Omental fat pad (tissue), 4 donors: ENCODE results near the gene RPS6KA5. TPM values are rescaled to one million over a fixed set of nuclear protein-coding genes. Genes with fewer than 3 reads are reported as not detected.

ENCODE experiments used
- ATAC-seq: fragments of 150-250 bp; one replicate; pipeline ENCODE4 v1.9.1; 2016; ENCODE audit warnings: mild to moderate bottlenecking, moderate library complexity; ENCODE audit not compliant: low FRiP score
- DNase-seq: peaks from one replicate; pipeline ENCODE4 v3.0.0-alpha.2; 2019; ENCODE audit warnings: low spot score
- total RNA-seq, 4 donors: library from RNA; depleted of rRNA; stranded (reverse); fragments of >200 nt; gene quantifications; one replicate each; pipeline ENCODE4 v1.1.0, GENCODE V29; 2016
- TF ChIP-seq, protein P1 (sequence below), 3 donors: fragments of 450-650 bp; IDR thresholded peaks; one replicate each; pipeline ENCODE4 v1.5.1; 2016 to 2017; ENCODE audit warnings: antibody characterized with exemption in 3 of 3, mild to moderate bottlenecking in 3 of 3, moderate library complexity in 2 of 3

The RPS6KA5 gene
- total RNA-seq, 4 donors from 2014 or later: 1.8 to 4.9 (median 3.2) TPM

DNA sequence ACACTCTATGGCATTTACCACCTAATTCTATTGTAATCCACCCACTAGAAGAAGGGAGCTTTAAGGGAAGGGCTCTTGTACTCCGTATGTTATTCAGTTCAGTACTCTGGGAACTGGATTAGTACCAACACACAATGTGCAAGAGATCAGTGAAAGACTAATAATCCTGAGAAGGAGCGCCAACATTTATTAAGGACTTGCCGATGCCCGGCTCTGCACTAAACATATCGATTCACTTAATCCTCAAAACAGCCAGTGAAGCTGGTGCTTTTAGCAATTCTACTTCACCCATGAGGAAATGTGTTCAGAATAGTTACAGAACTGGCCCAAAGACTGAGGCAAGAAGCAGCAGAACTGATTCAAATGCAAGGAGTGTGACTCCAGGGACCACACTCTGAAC is 80.9 kb downstream of the RPS6KA5 start:
- DNase-seq: no peak
- ATAC-seq: no peak
- TF ChIP-seq, protein P1, sequence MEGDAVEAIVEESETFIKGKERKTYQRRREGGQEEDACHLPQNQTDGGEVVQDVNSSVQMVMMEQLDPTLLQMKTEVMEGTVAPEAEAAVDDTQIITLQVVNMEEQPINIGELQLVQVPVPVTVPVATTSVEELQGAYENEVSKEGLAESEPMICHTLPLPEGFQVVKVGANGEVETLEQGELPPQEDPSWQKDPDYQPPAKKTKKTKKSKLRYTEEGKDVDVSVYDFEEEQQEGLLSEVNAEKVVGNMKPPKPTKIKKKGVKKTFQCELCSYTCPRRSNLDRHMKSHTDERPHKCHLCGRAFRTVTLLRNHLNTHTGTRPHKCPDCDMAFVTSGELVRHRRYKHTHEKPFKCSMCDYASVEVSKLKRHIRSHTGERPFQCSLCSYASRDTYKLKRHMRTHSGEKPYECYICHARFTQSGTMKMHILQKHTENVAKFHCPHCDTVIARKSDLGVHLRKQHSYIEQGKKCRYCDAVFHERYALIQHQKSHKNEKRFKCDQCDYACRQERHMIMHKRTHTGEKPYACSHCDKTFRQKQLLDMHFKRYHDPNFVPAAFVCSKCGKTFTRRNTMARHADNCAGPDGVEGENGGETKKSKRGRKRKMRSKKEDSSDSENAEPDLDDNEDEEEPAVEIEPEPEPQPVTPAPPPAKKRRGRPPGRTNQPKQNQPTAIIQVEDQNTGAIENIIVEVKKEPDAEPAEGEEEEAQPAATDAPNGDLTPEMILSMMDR (IDR thresholded peaks at IDR 0.05): no peak

DNA sequence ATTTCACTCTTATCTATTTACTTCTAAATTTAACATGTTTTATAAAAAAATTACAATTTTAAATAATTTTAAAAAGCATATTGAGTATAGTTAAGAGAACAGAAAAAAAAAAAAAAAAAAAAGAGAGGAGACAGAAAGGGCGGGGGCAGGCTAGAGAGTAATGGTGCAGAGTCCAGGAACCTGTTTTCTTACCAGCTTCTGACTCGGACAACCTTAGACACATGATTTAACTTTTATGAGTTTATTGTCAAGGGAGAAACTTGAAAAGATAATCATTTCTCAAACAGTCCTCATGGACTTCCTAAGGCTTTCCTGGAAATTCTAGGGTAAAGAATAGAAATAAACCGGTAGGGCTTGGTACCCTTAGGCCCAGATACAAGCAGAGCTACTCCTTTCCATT is 84.3 kb downstream of the RPS6KA5 start:
- no peak for ATAC-seq
- DNase-seq: no peak
- TF ChIP-seq, protein P1 (IDR thresholded peaks at IDR 0.05): no peak

DNA sequence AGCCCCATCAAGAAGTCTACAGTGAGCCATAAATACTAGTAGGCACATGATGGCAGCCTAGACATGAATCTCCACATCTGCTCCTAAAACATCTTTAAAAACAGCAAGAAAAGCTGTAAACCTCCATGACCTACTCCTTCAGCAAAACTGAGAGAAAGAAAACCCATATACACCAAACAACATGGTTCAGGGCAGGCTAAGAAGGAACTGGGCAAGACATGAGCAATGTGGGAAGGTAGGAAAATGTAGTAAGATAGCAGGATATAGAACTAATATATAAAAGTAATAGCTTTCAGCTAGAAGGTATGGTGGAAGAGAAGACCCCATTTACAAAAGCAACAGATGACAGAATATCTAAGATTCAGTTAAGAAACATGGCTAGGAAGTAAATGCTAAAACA is 88.8 kb downstream of the RPS6KA5 start:
- no peak for DNase-seq
- TF ChIP-seq, protein P1 (IDR thresholded peaks at IDR 0.05): no peak
- ATAC-seq: no peak

DNA sequence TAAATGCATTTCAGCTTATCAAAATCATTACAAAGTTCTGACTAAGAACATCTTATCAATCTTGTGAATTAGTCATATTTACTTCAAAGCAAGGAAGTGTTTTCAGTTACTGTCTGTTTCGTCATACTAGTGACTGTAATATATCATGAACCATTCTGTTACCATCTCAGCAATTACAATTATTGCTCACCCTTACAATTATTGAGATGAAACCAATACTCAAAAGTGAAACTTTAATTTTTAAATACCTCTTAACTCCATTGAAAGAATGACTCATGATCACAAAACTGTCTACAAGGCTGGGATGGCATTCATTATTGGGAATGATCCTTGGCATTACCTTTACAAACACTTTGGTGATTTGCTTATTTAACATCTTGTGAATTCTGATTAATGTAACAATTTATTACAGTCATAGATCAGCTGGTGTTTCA is 90.3 kb downstream of the RPS6KA5 start:
- DNase-seq (no peak), ATAC-seq (peak; percentile 84)
- TF ChIP-seq, protein P1 (IDR thresholded peaks at IDR 0.05): no peak

DNA sequence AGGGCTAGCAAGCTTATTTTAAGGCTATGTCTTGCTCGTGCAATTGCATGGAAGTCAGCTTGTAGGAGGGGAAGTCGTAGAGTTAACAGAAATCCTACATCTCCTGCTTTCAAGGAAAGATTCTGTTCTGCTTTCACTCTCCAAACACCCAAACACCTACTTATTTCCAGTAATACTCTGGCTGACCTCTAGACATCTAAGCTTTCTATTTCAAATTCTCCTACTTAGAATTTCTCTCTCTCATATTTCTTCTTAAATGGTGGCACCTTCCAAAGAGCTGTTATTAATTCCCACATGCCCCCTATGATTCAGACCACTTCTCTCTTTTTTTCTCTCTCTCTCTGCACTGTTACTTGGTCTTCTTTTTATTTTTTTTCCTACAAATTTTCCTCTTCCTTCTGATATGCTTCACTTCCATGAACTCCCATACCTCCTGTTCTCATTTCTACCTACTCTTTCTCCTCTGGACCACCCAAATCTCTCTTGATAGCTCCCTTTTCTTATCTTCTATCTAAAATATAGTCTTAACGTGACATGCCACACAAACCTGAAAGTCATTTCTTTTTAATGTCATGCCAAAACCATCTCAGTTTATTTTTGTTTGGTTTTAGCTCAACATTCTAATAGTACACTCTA is 90.8 kb downstream of the RPS6KA5 start:
- TF ChIP-seq, protein P1 (IDR thresholded peaks at IDR 0.05): no peak
- DNase-seq (no peak), ATAC-seq (peak; percentile 60)

DNA sequence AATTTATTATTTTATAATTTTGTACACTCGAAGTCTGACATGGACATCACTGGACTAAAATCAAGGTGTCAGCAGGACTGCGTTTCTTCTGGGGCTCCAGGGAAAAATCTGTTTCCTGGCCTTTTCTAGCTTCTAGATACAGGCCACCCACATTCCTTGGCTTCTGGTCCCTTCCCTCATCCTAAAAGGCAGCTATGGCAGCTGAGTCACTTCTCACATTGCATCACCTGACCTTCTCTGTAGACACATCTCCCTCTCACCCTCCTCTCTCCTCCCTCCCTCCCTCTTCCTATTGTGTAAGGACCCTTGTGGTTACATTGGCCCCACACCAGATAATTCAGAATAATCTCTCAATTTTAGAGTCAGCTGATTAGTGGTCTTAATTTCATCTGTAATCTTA is 92.4 kb downstream of the RPS6KA5 start:
- ATAC-seq: no peak
- TF ChIP-seq, protein P1 (IDR thresholded peaks at IDR 0.05): no peak
- no peak for DNase-seq

GRCh38 chr14:90966493-90966892 is 93.9 kb downstream of the RPS6KA5 start:
- TF ChIP-seq, protein P1 (IDR thresholded peaks at IDR 0.05): no peak
- no peak for ATAC-seq
- no peak for DNase-seq
